HG03159 (cell line): Measurements from ENCODE around the gene KCNQ4.

Source experiments
- ATAC-seq: cut with Tn5 transposase; IDR thresholded peaks from one replicate; pipeline ENCODE4 v1.9.1; 2021; ENCODE audit warnings: mild to moderate bottlenecking, moderate library complexity; ENCODE audit not compliant: unreplicated experiment

The KCNQ4 gene

GRCh38 chr1:40783001-40783905, at the start of gene KCNQ4:
Gene KCNQ4 (plus strand): TSS chr1:40783787. CDS start chr1:40784094, 307 bp downstream.
- no peak for ATAC-seq

- ATAC-seq: no peak
Measured at GRCh38 chr1:40734882-40735628, 48.5 kb upstream of the KCNQ4 start.

- ATAC-seq: no peak
Measured at GRCh38 chr1:40736085-40736531, 47.5 kb upstream of the KCNQ4 start.

- ATAC-seq: no peak
Measured at GRCh38 chr1:40738831-40739230, 44.8 kb upstream of the KCNQ4 start.

- no peak for ATAC-seq
Measured at GRCh38 chr1:40739455-40740008, 44.1 kb upstream of the KCNQ4 start.

- no peak for ATAC-seq
Measured at GRCh38 chr1:40740039-40740996, 43.3 kb upstream of the KCNQ4 start.

- ATAC-seq: no peak
Measured at GRCh38 chr1:40740997-40741736, 42.4 kb upstream of the KCNQ4 start.

- ATAC-seq: no peak
Measured at GRCh38 chr1:40742363-40743061, 41.1 kb upstream of the KCNQ4 start.

- ATAC-seq: no peak
Measured at GRCh38 chr1:40743452-40743851, 40.1 kb upstream of the KCNQ4 start.

GRCh38 chr1:40743860-40744259, 39.7 kb upstream of the KCNQ4 start:
- ATAC-seq: no peak

- ATAC-seq: no peak
Measured at GRCh38 chr1:40745176-40745575, 38.4 kb upstream of the KCNQ4 start.

- no peak for ATAC-seq
Measured at GRCh38 chr1:40746344-40747090, 37.1 kb upstream of the KCNQ4 start.

- no peak for ATAC-seq
Measured at GRCh38 chr1:40748841-40749718, 34.5 kb upstream of the KCNQ4 start.

- no peak for ATAC-seq
Measured at GRCh38 chr1:40749817-40750216, 33.8 kb upstream of the KCNQ4 start.

- no peak for ATAC-seq
Measured at GRCh38 chr1:40750451-40750908, 33.1 kb upstream of the KCNQ4 start.

- no peak for ATAC-seq
Measured at GRCh38 chr1:40751802-40752201, 31.8 kb upstream of the KCNQ4 start.

- ATAC-seq: no peak
Measured at GRCh38 chr1:40753142-40753882, 30.3 kb upstream of the KCNQ4 start.
